Measurements from ENCODE around the gene RETN. TPM values are rescaled to one million over a fixed set of nuclear protein-coding genes. Genes with fewer than 3 reads are reported as not detected.

Gene RETN
- total and polyA plus RNA-seq, 2 of the 8 experiments (the other 6 are each of a cell fraction or from before 2014, with no cell fraction given), result not detected

- Histone ChIP-seq H3K9ac (replicated peaks in 1 of 4; ENCODE audit: extremely low read depth in 1 of 4, low read depth in 3 of 4, low read length in 3 of 4) (no peak overlapping the region), H3K36me3 (ENCODE audit: control insufficient read depth in 2 of 4, insufficient read depth in 4 of 4, low read length in 3 of 4) (no peaks in the 10 kb centered on the region), H3K4me3 (ENCODE audit: extremely low read depth in 1 of 4, insufficient read depth in 2 of 4, low read depth in 3 of 4, low read length in 4 of 4) (no peak overlapping the region)
These were observed 46.8 kb downstream of the RETN start for GRCh38 chr19:7715671-7716070.

More at GRCh38 chr19:7715671-7716070, 46.8 kb downstream of the RETN start:
- TF ChIP-seq SUZ12 (IDR thresholded peaks at IDR 0.05; ENCODE audit: low read length), result no peak
- TF ChIP-seq CBX5 (IDR thresholded peaks at IDR 0.05; ENCODE audit: low read depth, low read length), result no peak
- TF ChIP-seq MAX (IDR thresholded peaks at IDR 0.05), result no peak
- TF ChIP-seq RNF2 (IDR thresholded peaks at IDR 0.05; ENCODE audit: borderline replicate concordance, low read depth, low read length, missing control alignments, poor library complexity, severe bottlenecking), result no peak
- TF ChIP-seq NANOG (IDR thresholded peaks at IDR 0.05; ENCODE audit: insufficient read depth, low read depth, low read length, poor library complexity, severe bottlenecking), result no peak
- TF ChIP-seq CTBP2 (IDR thresholded peaks at IDR 0.05; ENCODE audit: borderline replicate concordance, insufficient read depth, insufficient read length, low read length), result no peak
- no peak for TF ChIP-seq SIX5 (IDR thresholded peaks at IDR 0.05; ENCODE audit: low read depth, low read length)
- no peak for TF ChIP-seq RFX5 (IDR thresholded peaks at IDR 0.05; ENCODE audit: borderline replicate concordance, low read depth, low read length)
- Histone ChIP-seq H2BK12ac (ENCODE audit: low read depth, low read length) (no peak overlapping the region), H3K56ac (replicated peaks; ENCODE audit: insufficient read length, low read depth, low read length) (no peak overlapping the region), H2BK20ac (ENCODE audit: low read length) (no peak overlapping the region), H3K4me2 (ENCODE audit: insufficient read depth in 1 of 2, low read depth in 2 of 2, low read length in 2 of 2) (no peak overlapping the region), H3K79me1 (ENCODE audit: low read depth, low read length) (no peaks in the 10 kb centered on the region), H3K23me2 (ENCODE audit: low read depth, low read length) (no peaks in the 10 kb centered on the region), H3K27ac (ENCODE audit: low read depth, low read length) (no peak overlapping the region), H2BK5ac (ENCODE audit: low read depth, low read length) (no peak overlapping the region), H3K14ac (ENCODE audit: insufficient read length) (no peak overlapping the region), H3K23ac (ENCODE audit: insufficient read length) (no peak overlapping the region), H3K27me3 (replicated peaks in 1 of 4; ENCODE audit: control insufficient read depth in 3 of 4, extremely low read depth in 1 of 4, insufficient read depth in 3 of 4, low read length in 3 of 4) (no peaks in the 10 kb centered on the region), H2BK120ac (replicated peaks; ENCODE audit: low read depth, low read length) (no peak overlapping the region), H2AFZ (ENCODE audit: low read length) (no peak overlapping the region), H2BK15ac (ENCODE audit: low read length) (no peak overlapping the region), H3K4me1 (replicated peaks in 1 of 4; ENCODE audit: control insufficient read depth in 3 of 4, insufficient read depth in 4 of 4, low read length in 3 of 4) (no peaks in the 10 kb centered on the region), H4K20me1 (replicated peaks in 1 of 2; ENCODE audit: control insufficient read depth in 1 of 2, insufficient read depth in 2 of 2, low read length in 2 of 2) (no peaks in the 10 kb centered on the region), H4K91ac (replicated peaks; ENCODE audit: insufficient read length, low read length) (no peak overlapping the region), H4K8ac (ENCODE audit: extremely low read depth, insufficient read depth, low read length) (no peak overlapping the region), H3K4ac (replicated peaks; ENCODE audit: insufficient read length, low read depth, low read length) (no peak overlapping the region), H3K79me2 (ENCODE audit: control insufficient read depth in 1 of 2, insufficient read depth in 2 of 2, low read length in 2 of 2) (no peaks in the 10 kb centered on the region), H2AK5ac (ENCODE audit: low read depth, low read length) (no peak overlapping the region), H4K5ac (ENCODE audit: insufficient read length, low read depth, low read length) (no peak overlapping the region), H3K18ac (ENCODE audit: extremely low read depth, low read length) (no peak overlapping the region), H3K9me3 (ENCODE audit: insufficient read depth in 2 of 2, low read depth in 1 of 2, low read length in 1 of 2) (peaks cover 0 to 2% of the 10 kb centered on the region in 2 experiments; a peak in 1 of 4 replicates)
- no peak for FAIRE-seq
- WGBS, 2 experiments (ENCODE audit: extremely low coverage in 1 of 2, insufficient coverage in 1 of 2, insufficient read length in 1 of 2, insufficient replicate concordance in 2 of 2, low coverage in 1 of 2, low lambda C conversion rate in 2 of 2, missing lambda C conversion rate in 1 of 2), result 82% methylated on average over 1 of the region's 1 CpG; no CpG with 5 or more reads in 1 of the 2 experiments
- ChIA-PET POLR2A (ENCODE audit: partially characterized antibody) (no interaction called here), CTCF (ENCODE audit: partially characterized antibody) (interaction anchor here (0.7 kb wide), 1 partner anchor 116 kb away, joined by 6 read pairs; no protein-coding TSS in a partner anchor)
- DNase-seq (ENCODE audit: low read depth in 1 of 2, low spot score in 2 of 2), result no peak

All from H1 (cell line).